SK-N-SH treated with all-trans-retinoic acid at 6 μM for 48 hours (cell line): ENCODE data around the gene MEPCE.
"Not testable (repeated sequence)": the region's sequence is repeated elsewhere in the genome, so short reads cannot be mapped to it uniquely, and the experiment has no call there.

Experiments
- ATAC-seq: fragments of 200-7000 bp; cut with Tn5 transposase; 3 replicates; pipeline ENCODE4 v1.9.1; 2020; ENCODE audit warnings: mild to moderate bottlenecking, moderate library complexity
- ARNTL ChIP-seq: fragments of 450-650 bp; formaldehyde crosslinking; IDR thresholded peaks from 2 replicates; pipeline ENCODE4 v1.5.0; 2020; ENCODE audit warnings: low read depth, mild to moderate bottlenecking, moderate library complexity, borderline replicate concordance
- BACH2 ChIP-seq: fragments of 250-450 bp; sonication (Bioruptor Pico); IDR thresholded peaks from 2 replicates; pipeline ENCODE4 v1.9.0; 2021; ENCODE audit warnings: mild to moderate bottlenecking, borderline replicate concordance
- CREB5 ChIP-seq: fragments of 250-450 bp; sonication (Bioruptor Pico); IDR thresholded peaks from 2 replicates; pipeline ENCODE4 v1.5.1; 2020; ENCODE audit warnings: low read depth, mild to moderate bottlenecking, moderate library complexity
- CSDC2 ChIP-seq: fragments of 250-450 bp; sonication (Bioruptor Pico); IDR thresholded peaks from 2 replicates; pipeline ENCODE4 v1.5.0; 2020; ENCODE audit warnings: mild to moderate bottlenecking, moderate library complexity
- CSRNP3 ChIP-seq: fragments of 250-450 bp; sonication (Bioruptor Pico); IDR thresholded peaks from 2 replicates; pipeline ENCODE4 v1.5.1; 2021; ENCODE audit warnings: mild to moderate bottlenecking, moderate library complexity
- ESRRG ChIP-seq: fragments of 250-450 bp; sonication (Bioruptor Pico); IDR thresholded peaks from 2 replicates; pipeline ENCODE4 v1.6.1; 2021; ENCODE audit warnings: mild to moderate bottlenecking
- GLIS3 ChIP-seq: fragments of 250-450 bp; sonication (Bioruptor Pico); IDR thresholded peaks from 2 replicates; pipeline ENCODE4 v1.5.0; 2020; ENCODE audit warnings: mild to moderate bottlenecking, moderate library complexity
- ISL1 ChIP-seq: fragments of 250-450 bp; sonication (Bioruptor Pico); IDR thresholded peaks from 2 replicates; pipeline ENCODE4 v2.1.2; 2022; ENCODE audit warnings: mild to moderate bottlenecking, moderate library complexity
- OSR1 ChIP-seq: fragments of 250-450 bp; sonication (Bioruptor Pico); IDR thresholded peaks from 2 replicates; pipeline ENCODE4 v1.8.0; 2022; ENCODE audit warnings: moderate library complexity, mild to moderate bottlenecking, inconsistent platforms
- POU6F1 ChIP-seq: fragments of 250-450 bp; sonication (Bioruptor Pico); IDR thresholded peaks from 2 replicates; pipeline ENCODE4 v1.8.0; 2021; ENCODE audit warnings: low read depth, mild to moderate bottlenecking, moderate library complexity, borderline replicate concordance
- RARB ChIP-seq: fragments of 250-450 bp; sonication (Bioruptor Pico); IDR thresholded peaks from 2 replicates; pipeline ENCODE4 v1.8.0; 2021; ENCODE audit warnings: mild to moderate bottlenecking, moderate library complexity
- SNAI2 ChIP-seq: fragments of 250-450 bp; sonication (Bioruptor Pico); IDR thresholded peaks from 2 replicates; pipeline ENCODE4 v1.5.0; 2020; ENCODE audit warnings: mild to moderate bottlenecking, moderate library complexity
- TCF4 ChIP-seq: fragments of 250-450 bp; sonication (Bioruptor Pico); IDR thresholded peaks from 2 replicates; pipeline ENCODE4 v1.8.0; 2021; ENCODE audit warnings: mild to moderate bottlenecking, moderate library complexity, borderline replicate concordance
- TOX ChIP-seq: fragments of 250-450 bp; sonication (Bioruptor Pico); IDR thresholded peaks from 2 replicates; pipeline ENCODE4 v1.8.0; 2021; ENCODE audit warnings: mild to moderate bottlenecking, moderate library complexity, borderline replicate concordance
- TSHZ2 ChIP-seq: fragments of 250-450 bp; sonication (Bioruptor Pico); IDR thresholded peaks from 2 replicates; pipeline ENCODE4 v1.5.0; 2020; ENCODE audit warnings: mild to moderate bottlenecking, moderate library complexity
- ZC3H10 ChIP-seq: fragments of 250-450 bp; sonication (Bioruptor Pico); IDR thresholded peaks from 2 replicates; pipeline ENCODE4 v1.5.1; 2021; ENCODE audit warnings: mild to moderate bottlenecking, moderate library complexity
- ZFP3 ChIP-seq: fragments of 250-450 bp; sonication (Bioruptor Pico); IDR thresholded peaks from 2 replicates; pipeline ENCODE4 v1.5.0; 2020; ENCODE audit warnings: mild to moderate bottlenecking, moderate library complexity
- ZFP30 ChIP-seq: fragments of 450-650 bp; formaldehyde crosslinking; IDR thresholded peaks from 2 replicates; pipeline ENCODE4 v1.5.0; 2022; ENCODE audit warnings: mild to moderate bottlenecking, moderate library complexity
- ZNF565 ChIP-seq: fragments of 450-650 bp; formaldehyde crosslinking; conservative IDR thresholded peaks from 2 replicates; pipeline ENCODE4 v1.5.0; 2020; ENCODE audit warnings: low read depth, mild to moderate bottlenecking, moderate library complexity
- ZNF70 ChIP-seq: fragments of 450-650 bp; formaldehyde crosslinking; IDR thresholded peaks from 2 replicates; pipeline ENCODE4 v1.5.0; 2020; ENCODE audit warnings: mild to moderate bottlenecking, moderate library complexity
- ZNF8 ChIP-seq: fragments of 450-650 bp; formaldehyde crosslinking; IDR thresholded peaks from 2 replicates; pipeline ENCODE4 v1.5.0; 2020; ENCODE audit warnings: mild to moderate bottlenecking, moderate library complexity

The MEPCE gene

GRCh38 chr7:100446040-100446439 is 16.4 kb downstream of the MEPCE start:
- ATAC-seq: 0 out of 3 replicates have a peak, but pooled peaks have one; percentile 7
- no peak for TF ChIP-seq ZFP3

- ATAC-seq: not testable (repeated sequence)
These were observed 17.7 kb downstream of the MEPCE start for GRCh38 chr7:100447363-100447762.

GRCh38 chr7:100449190-100449795 is 19.7 kb downstream of the MEPCE start:
- ATAC-seq: no peak
- TF ChIP-seq ZNF70 (CRISPR knock-in tag) (no peak), CSRNP3 (no peak), ARNTL (no peak), TCF4 (CRISPR knock-in tag) (no peak), BACH2 (CRISPR knock-in tag) (no peak), CSDC2 (CRISPR knock-in tag) (no peak), ZFP3 (no peak), OSR1 (CRISPR knock-in tag) (no peak), ESRRG (CRISPR knock-in tag) (no peak), GLIS3 (CRISPR knock-in tag) (no peak), CREB5 (CRISPR knock-in tag) (no peak), ZFP30 (no peak), TOX (CRISPR knock-in tag) (no peak), ZC3H10 (no peak), POU6F1 (no peak), TSHZ2 (no peak), SNAI2 (no peak), ISL1 (CRISPR knock-in tag) (no peak), RARB (CRISPR knock-in tag) (no peak), ZNF565 (CRISPR knock-in tag) (no peak)

- TF ChIP-seq TCF4 (CRISPR knock-in tag) (no peak), ISL1 (CRISPR knock-in tag) (no peak), CSRNP3 (no peak), ZFP3 (no peak), ZNF565 (CRISPR knock-in tag) (no peak), GLIS3 (CRISPR knock-in tag) (no peak), TOX (CRISPR knock-in tag) (no peak), ZFP30 (no peak), SNAI2 (no peak), CREB5 (CRISPR knock-in tag) (no peak), ZNF8 (CRISPR knock-in tag) (no peak), TSHZ2 (no peak), ZC3H10 (no peak), BACH2 (CRISPR knock-in tag) (no peak)
- TF ChIP-seq, all 23 proteins: peak for 0
- no peak for ATAC-seq
These were observed 22.9 kb downstream of the MEPCE start for GRCh38 chr7:100452513-100452912.

GRCh38 chr7:100453854-100454253 is 24.2 kb downstream of the MEPCE start:
- ATAC-seq: not testable (repeated sequence)
